GM18861 (cell line): ENCODE results near the gene CES3.
"Not testable (repeated sequence)": the region's sequence is repeated elsewhere in the genome, so short reads cannot be mapped to it uniquely, and the experiment has no call there.

Source experiments
- ATAC-seq: cut with Tn5 transposase; IDR thresholded peaks from one replicate; pipeline ENCODE4 v1.9.1; 2021; ENCODE audit not compliant: unreplicated experiment

CES3 gene

GRCh38 chr16:66944971-66945370 lies 16.1 kb upstream of the CES3 start:
- ATAC-seq: not testable (repeated sequence)

GRCh38 chr16:66945939-66946338 lies 15.1 kb upstream of the CES3 start:
- no peak for ATAC-seq

- ATAC-seq: no peak
These were observed 14.5 kb upstream of the CES3 start for GRCh38 chr16:66946541-66946940.

- no peak for ATAC-seq
These were observed 14.1 kb upstream of the CES3 start for GRCh38 chr16:66946974-66947301.

GRCh38 chr16:66947302-66948065 lies 13.6 kb upstream of the CES3 start:
- peak; percentile 57 for ATAC-seq

DNA sequence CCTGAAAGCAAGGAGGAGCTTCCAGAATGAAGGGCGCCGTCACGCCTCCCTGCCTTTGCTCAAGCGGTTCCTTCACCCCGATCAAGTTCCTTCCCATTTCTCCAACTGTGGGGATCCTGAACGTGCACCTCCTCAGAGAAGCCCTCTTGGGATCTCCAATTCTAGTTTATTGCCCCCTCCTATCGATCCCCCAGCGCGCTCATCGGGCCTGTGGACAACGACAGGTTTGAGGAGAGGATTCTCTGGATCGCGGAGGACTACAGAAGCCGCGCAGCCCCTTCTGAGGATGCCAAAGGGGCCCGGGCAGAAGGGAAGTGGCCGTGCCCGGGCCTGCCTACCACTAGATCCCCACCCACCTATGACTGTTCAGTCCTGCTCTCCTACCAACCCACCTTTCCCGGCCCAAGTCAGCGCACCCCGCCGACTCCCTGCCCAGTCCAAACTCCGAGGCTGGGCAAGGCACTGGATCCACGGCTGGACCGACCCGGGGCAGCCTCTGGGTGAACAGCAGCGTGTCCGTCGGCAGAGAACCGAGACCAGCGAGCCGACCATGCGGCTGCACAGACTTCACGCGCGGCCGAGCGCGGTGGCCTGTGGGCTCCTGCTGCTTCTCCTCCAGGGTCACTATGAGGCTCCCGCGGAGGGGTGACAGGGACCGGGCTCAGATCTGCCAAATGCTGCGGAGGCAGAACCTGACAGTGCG lies 12.8 kb upstream of the CES3 start:
- no peak for ATAC-seq

DNA sequence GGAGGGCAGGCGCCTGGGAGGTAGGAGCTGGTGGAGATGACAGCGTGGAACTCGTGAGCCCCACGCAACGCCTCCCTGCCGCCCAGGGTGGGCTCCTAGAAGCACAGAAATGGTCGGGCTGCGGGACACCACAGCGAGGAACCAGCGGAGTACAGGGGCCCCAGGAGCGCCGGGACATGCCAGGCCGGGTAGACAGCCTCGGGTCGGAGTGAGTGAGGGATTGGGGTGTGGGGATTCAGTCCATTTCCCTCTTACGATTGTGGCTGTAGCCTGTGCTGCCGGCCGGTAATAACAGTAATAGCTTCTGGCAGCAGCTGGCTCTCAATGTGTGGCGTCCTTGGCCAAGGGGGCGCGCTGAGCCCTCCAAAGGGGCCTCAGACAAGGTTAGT lies 12.2 kb upstream of the CES3 start:
- no peak for ATAC-seq

DNA sequence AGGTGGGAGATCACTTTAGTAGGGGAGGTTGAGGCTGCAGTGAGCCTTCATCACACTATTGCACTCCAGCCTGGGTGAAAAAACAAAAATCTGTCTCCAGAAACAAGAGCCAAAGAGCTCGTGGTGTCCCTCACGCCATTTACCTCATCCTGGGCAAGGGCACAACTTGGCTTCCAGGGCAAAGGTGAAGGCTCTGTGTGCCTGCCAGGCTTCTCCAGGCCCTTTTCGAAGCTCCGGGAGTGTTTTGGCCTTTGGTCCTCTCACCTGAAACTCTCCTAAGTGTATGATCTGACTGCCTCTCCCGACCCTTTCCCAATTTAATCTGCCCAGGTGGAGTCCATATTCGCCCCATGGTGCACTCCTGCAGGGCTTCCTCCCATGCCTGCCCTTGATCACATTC lies 11.6 kb upstream of the CES3 start:
- no peak for ATAC-seq

DNA sequence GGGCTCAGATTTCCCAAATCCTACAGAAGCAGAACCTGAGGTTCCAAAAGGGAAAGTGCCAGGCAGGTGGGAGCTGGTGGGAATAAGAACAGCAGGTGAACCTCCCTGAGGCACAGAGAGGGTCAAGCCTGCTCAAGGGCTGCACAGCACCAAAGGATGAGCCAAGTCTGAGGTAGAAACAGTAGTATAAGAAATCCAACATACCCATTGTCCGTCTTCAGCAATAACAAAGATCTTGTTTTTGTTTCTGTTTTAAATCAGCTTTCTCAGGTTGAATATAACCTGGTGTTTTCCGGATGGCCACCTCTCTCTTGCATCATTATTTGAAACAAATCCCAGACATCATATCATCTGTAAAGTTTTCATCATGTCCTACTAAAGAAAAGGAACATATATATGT lies 10.6 kb upstream of the CES3 start:
- ATAC-seq: no peak

DNA sequence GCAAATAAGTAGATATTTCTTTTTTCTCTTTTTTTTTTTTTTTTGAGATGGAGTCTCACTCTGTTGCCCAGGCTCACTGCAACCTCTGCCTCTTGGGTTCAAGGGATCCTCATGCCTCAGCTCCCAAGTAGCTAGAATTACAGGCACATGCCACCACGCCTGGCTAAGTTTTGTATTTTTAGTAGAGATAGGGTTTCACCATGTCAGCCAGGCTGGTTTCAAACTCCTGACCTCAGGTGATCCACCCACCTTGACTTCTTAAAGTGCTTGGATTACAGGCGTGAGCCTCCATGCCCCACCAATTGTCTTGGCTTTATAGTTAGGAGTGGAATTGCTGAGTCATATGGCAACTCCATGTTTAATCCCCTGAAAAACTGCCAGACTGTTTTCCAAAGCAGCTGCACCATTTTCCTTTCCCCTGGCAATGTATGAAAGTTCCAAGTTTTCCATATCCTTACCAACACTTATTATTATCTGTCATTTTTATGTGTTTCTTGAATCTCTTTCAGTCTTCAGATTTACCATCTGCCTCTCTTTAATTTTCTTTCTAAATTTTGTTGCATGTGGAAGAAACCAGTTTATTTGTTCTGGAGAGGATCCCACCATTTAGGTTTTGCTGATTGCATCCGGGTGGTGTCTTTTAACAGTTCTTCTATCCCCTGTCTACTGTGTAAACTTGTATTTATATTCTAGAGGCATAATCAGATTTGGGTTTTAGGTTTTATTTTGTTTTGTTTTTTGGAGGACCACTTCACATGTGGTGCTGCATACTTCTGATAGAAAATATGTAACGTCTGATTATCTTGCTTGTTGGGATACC lies 9.9 kb upstream of the CES3 start:
- ATAC-seq: no peak

DNA sequence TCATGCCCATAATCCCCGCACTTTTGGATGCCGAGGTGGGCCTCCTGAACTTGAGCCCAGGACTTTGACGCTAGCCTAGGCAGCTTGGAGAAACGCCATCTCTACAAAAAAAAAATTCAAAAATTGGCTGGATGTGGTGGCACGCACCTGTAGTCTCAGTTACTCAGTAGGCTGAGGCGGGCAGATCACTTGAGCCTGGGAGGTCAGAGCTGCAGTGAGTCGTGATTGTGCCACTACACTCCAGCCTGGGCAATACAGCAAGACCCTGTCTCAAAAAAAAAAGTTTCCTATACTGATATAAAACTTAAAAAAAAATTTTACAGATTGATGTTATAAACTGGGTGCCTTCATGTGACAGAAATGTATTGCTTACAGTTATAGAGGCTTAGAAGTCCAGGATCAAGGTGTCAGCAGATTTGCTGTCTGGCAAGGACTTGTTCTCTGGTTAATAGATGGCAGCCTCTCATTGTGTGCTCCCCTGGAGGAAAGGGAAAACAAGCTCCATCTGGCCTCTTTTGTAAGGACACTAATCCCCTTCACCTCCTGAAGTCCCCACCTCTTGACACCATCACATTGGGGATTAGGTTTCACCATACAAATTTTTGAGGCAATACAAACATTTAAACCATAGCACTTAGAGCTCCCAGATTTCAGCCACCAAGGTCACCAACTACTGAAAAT lies 8.5 kb upstream of the CES3 start:
- no peak for ATAC-seq

DNA sequence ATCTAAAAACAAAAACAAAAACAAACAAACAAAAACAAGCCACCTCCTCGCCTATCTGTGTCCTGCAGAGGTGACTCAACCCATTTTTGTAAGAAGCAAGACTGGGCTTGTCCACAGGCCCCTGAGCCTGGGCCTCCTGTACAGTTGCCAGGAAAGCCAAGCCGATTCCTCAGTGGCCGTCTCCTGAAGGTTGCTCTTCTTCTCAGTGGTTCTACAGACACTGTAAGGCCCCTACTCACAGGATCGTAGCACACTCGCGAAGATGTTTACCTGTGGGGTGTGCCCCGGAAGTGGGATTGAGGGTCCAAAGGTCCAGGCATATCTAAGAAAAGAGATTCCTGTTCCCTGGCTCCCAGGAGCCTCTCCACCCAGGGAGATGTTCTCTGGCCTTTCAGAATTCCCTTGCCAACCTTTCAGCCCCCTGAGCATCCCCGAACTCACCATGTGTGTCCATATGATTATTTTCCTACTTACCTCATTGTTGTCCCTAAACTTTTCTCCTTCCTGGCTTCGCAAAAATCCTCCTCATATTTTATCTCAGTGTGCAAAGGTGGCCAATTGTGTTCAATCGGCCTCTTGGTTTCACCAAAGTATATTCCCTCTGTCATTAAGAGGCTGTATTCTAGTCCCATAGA lies 7.5 kb upstream of the CES3 start:
- ATAC-seq: no peak

- no peak for ATAC-seq
These were observed 6.9 kb upstream of the CES3 start for GRCh38 chr16:66954097-66954659.

DNA sequence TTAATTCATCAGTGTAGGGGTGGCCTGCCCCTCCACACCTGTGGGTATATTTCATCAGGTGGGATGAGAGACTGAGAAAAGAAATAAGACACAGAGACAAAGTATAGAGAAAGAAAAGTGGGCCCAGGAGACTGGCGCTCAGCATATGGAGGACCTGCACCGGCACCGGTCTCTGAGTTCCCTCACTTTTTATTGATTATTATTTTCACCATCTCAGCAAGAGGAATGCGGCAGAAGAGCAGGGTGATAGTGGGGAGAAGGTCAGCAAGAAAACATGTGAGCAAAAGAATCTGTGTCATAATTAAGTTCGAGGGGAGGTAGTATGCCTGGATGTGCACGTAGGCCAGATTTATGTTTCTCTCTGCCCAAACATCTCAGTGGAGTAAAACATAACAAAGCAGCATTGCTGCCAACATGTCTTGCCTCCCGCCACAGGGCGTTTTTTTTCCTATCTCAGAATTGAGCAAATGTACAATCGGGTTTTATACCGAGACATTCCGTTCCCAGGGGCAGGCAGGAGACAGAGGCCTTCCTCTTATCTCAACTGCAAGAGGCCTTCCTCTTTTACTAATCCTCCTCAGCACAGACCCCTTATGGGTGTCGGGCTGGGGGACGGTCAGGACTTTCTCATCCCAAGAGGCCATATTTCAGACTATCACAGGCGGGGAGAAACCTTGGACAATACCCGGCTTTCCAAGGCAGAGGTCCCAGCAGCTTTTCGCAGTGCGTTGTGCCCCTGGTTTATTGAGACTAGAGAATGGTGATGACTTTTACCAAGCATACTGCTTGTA lies 5.5 kb upstream of the CES3 start:
- not testable (repeated sequence) for ATAC-seq

DNA sequence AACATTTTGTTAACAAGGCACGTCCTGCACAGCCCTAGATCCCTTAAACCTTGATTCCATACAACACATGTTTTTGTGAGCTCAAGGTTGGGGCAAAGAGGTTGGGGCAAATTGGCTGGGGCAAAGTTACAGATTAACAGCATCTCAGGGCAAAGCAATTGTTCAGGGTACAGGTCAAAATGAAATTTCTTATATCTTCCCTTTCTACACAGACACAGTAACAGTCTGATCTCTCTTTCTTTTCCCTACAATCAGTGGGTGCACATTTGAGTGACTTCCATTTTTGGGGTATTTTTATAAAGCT lies 5.0 kb upstream of the CES3 start:
- ATAC-seq: not testable (repeated sequence)

- ATAC-seq: no peak
These were observed 2.0 kb upstream of the CES3 start for GRCh38 chr16:66958857-66959703.

DNA sequence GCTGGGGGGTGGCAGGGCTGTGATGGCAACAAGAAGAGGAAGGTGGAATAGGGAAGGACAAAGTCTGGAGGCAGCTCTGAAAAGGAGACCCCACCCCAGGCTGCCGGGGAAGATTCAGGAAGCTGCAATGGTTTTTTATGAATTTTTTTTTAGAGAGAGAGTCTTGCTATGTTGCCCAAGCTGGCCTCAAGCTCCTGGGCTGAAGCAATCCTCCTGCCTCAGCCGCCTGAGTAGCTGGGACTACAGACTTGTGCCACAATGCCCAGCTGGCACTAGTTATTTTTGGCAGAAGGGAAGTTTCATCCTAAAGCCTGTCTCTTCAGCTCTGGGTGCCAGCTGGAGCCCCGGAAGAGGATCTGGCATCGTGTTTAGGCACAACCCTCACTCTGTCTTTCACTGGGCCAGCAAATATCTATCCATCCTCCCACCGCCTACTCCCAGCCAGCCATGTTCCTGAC lies 1.3 kb upstream of the CES3 start:
- no peak for ATAC-seq

DNA sequence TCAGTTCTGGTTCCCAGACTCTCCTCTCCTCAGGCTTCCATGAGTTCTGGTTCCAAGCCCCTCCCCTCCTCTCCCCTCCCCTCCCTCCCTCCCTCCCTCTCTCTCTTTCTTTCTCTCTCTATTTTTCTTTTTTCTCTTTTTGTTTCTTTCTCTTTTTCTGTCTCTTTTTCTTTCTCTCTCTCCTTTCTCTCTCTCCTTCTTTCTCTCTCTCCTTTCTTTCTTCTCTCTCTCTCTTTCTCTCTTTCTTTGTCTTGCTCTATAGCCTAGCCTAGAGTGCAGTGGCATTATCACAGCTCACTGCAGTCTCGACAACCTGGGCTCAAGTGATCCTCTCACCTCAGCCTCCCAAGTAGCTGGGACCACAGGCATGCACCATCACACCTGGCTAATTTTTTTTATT lies 796 bp upstream of the CES3 start:
- ATAC-seq: no peak

GRCh38 chr16:66961914-66962313 lies 848 bp downstream of the CES3 start:
- ATAC-seq: no peak
